Measurements from ENCODE around the gene HECW1. TPM values are rescaled to one million over a fixed set of nuclear protein-coding genes. Genes with fewer than 3 reads are reported as not detected.
"Not testable (repeated sequence)": the region's sequence is repeated elsewhere in the genome, so short reads cannot be mapped to it uniquely, and the experiment has no call there.

HECW1 gene
- total RNA-seq, 2 experiments from 2014 or later, result not detected

- Mint-ChIP-seq H3K27ac (no peak overlapping the region), H3K27me3 (peaks cover 8% of the 10 kb centered on the region), H3K4me3 (no peak overlapping the region), H3K9me3 (no peaks in the 10 kb centered on the region), H3K36me3 (peaks cover 1% of the 10 kb centered on the region), H3K4me1 (ENCODE audit: low read depth) (no peaks in the 10 kb centered on the region)
- no peak for DNase-seq
- intact Hi-C loops (cut with micrococcal nuclease), result no loop called here
- CTCF ChIA-PET, result no interaction called here
- POLR2A ChIA-PET, result no interaction called here
Measured at GRCh38 chr7:43337191-43337590, 224.7 kb downstream of the HECW1 start.

- no peak overlapping the region for H3K27ac Mint-ChIP-seq
- no peaks in the 10 kb centered on the region for H3K4me1 Mint-ChIP-seq (ENCODE audit: low read depth)
- no peak overlapping the region for H3K4me3 Mint-ChIP-seq
- CTCF ChIA-PET, result no interaction called here
- no peaks in the 10 kb centered on the region for H3K9me3 Mint-ChIP-seq
- DNase-seq, result no peak
- peaks cover 8% of the 10 kb centered on the region for H3K27me3 Mint-ChIP-seq
- POLR2A ChIA-PET, result no interaction called here
- peaks cover 1% of the 10 kb centered on the region for H3K36me3 Mint-ChIP-seq
- intact Hi-C loops (cut with micrococcal nuclease), result no loop called here
Measured at GRCh38 chr7:43337811-43338210, 225.4 kb downstream of the HECW1 start.

GRCh38 chr7:43341132-43341531 is 228.7 kb downstream of the HECW1 start:
- intact Hi-C loops (cut with micrococcal nuclease), result loop anchor here (10.0 kb wide), 1 partner anchor 94 kb away; no protein-coding TSS in a partner anchor
- CTCF ChIA-PET, result no interaction called here
- POLR2A ChIA-PET, result no interaction called here

GRCh38 chr7:43343417-43343816 is 231.0 kb downstream of the HECW1 start:
- intact Hi-C loops (cut with micrococcal nuclease), result loop anchor here (10.0 kb wide), 1 partner anchor 91 kb away; no protein-coding TSS in a partner anchor
- peaks cover 26% of the 10 kb centered on the region for H3K27me3 Mint-ChIP-seq
- DNase-seq, result not testable (repeated sequence)

More at GRCh38 chr7:43341132-43341531, 228.7 kb downstream of the HECW1 start:
- Mint-ChIP-seq H3K36me3 (peaks cover 1% of the 10 kb centered on the region), H3K4me1 (ENCODE audit: low read depth) (no peaks in the 10 kb centered on the region), H3K27ac (no peak overlapping the region), H3K9me3 (no peaks in the 10 kb centered on the region), H3K27me3 (peaks cover 18% of the 10 kb centered on the region), H3K4me3 (no peak overlapping the region)
- DNase-seq, result no peak

GRCh38 chr7:43345696-43346095 is 233.2 kb downstream of the HECW1 start:
- H3K27ac Mint-ChIP-seq; DNase-seq; H3K36me3 Mint-ChIP-seq; CTCF ChIA-PET; H3K4me1 Mint-ChIP-seq (ENCODE audit: low read depth); H3K9me3 Mint-ChIP-seq; H3K4me3 Mint-ChIP-seq; POLR2A ChIA-PET: not testable (repeated sequence)
- H3K27me3 Mint-ChIP-seq, result peaks cover 35% of the 10 kb centered on the region
- intact Hi-C loops (cut with micrococcal nuclease), result loop anchor here (10.0 kb wide), 1 partner anchor 89 kb away; no protein-coding TSS in a partner anchor

More at GRCh38 chr7:43343417-43343816, 231.0 kb downstream of the HECW1 start:
- H3K4me3 Mint-ChIP-seq; H3K4me1 Mint-ChIP-seq (ENCODE audit: low read depth); H3K9me3 Mint-ChIP-seq; H3K36me3 Mint-ChIP-seq; CTCF ChIA-PET; H3K27ac Mint-ChIP-seq; POLR2A ChIA-PET: not testable (repeated sequence)

GRCh38 chr7:43351683-43352082 is 239.2 kb downstream of the HECW1 start:
- Mint-ChIP-seq H3K4me1 (ENCODE audit: low read depth) (no peaks in the 10 kb centered on the region), H3K27ac (no peak overlapping the region), H3K36me3 (peaks cover 3% of the 10 kb centered on the region), H3K9me3 (peaks cover 18% of the 10 kb centered on the region), H3K4me3 (no peak overlapping the region), H3K27me3 (peaks cover 42% of the 10 kb centered on the region)
- POLR2A ChIA-PET, result no interaction called here
- intact Hi-C loops (cut with micrococcal nuclease), result no loop called here
- no peak for DNase-seq
- CTCF ChIA-PET, result no interaction called here

GRCh38 chr7:43353902-43354301 is 241.5 kb downstream of the HECW1 start:
- DNase-seq, result no peak
- Mint-ChIP-seq H3K27ac (no peak overlapping the region), H3K9me3 (peaks cover 18% of the 10 kb centered on the region), H3K27me3 (peaks cover 34% of the 10 kb centered on the region), H3K4me1 (ENCODE audit: low read depth) (no peaks in the 10 kb centered on the region), H3K4me3 (no peak overlapping the region), H3K36me3 (peaks cover 3% of the 10 kb centered on the region)
- CTCF ChIA-PET, result interaction anchor here (0.6 to 0.7 kb wide), 4 partner anchors 11 to 1428 kb away, joined by 3 to 6 read pairs (median 4); no protein-coding TSS in a partner anchor
- POLR2A ChIA-PET, result no interaction called here
- intact Hi-C loops (cut with micrococcal nuclease), result no loop called here

- Mint-ChIP-seq H3K4me1 (ENCODE audit: low read depth) (no peaks in the 10 kb centered on the region), H3K36me3 (no peaks in the 10 kb centered on the region), H3K27ac (no peak overlapping the region), H3K4me3 (no peak overlapping the region), H3K9me3 (no peaks in the 10 kb centered on the region), H3K27me3 (peaks cover 2% of the 10 kb centered on the region)
- CTCF ChIA-PET, result no interaction called here
- POLR2A ChIA-PET, result no interaction called here
- intact Hi-C loops (cut with micrococcal nuclease), result no loop called here
- DNase-seq, result no peak
Measured at GRCh38 chr7:43362652-43363034, 250.2 kb downstream of the HECW1 start.

- Mint-ChIP-seq H3K27ac (no peak overlapping the region), H3K36me3 (no peaks in the 10 kb centered on the region), H3K4me3 (no peak overlapping the region), H3K9me3 (no peaks in the 10 kb centered on the region), H3K27me3 (peaks cover 5% of the 10 kb centered on the region), H3K4me1 (ENCODE audit: low read depth) (no peaks in the 10 kb centered on the region)
- ChIA-PET CTCF (no interaction called here), POLR2A (no interaction called here)
- DNase-seq, result no peak
- intact Hi-C loops (cut with micrococcal nuclease), result no loop called here
Measured at GRCh38 chr7:43363035-43363791, 250.8 kb downstream of the HECW1 start.

- H3K4me3 Mint-ChIP-seq, result no peak overlapping the region
- H3K36me3 Mint-ChIP-seq, result no peaks in the 10 kb centered on the region
- intact Hi-C loops (cut with micrococcal nuclease), result no loop called here
- ChIA-PET CTCF (interaction anchor here (0.6 kb wide), 1 partner anchor 10 kb away, joined by 6 read pairs; no protein-coding TSS in a partner anchor), POLR2A (no interaction called here)
- no peaks in the 10 kb centered on the region for H3K4me1 Mint-ChIP-seq (ENCODE audit: low read depth)
- DNase-seq, result no peak
- no peaks in the 10 kb centered on the region for H3K9me3 Mint-ChIP-seq
- H3K27me3 Mint-ChIP-seq, result peaks cover 5% of the 10 kb centered on the region
- H3K27ac Mint-ChIP-seq, result no peak overlapping the region
Measured at GRCh38 chr7:43364391-43364790, 251.9 kb downstream of the HECW1 start.

GRCh38 chr7:43372676-43373355 is 260.4 kb downstream of the HECW1 start:
- Mint-ChIP-seq H3K4me1 (ENCODE audit: low read depth) (no peaks in the 10 kb centered on the region), H3K4me3 (no peak overlapping the region), H3K36me3 (no peaks in the 10 kb centered on the region), H3K27ac (no peak overlapping the region), H3K27me3 (peaks cover 7% of the 10 kb centered on the region), H3K9me3 (no peaks in the 10 kb centered on the region)
- intact Hi-C loops (cut with micrococcal nuclease), result no loop called here
- ChIA-PET POLR2A (no interaction called here), CTCF (no interaction called here)
- no peak for DNase-seq

GRCh38 chr7:43377196-43377960 is 264.9 kb downstream of the HECW1 start:
- intact Hi-C loops (cut with micrococcal nuclease), result no loop called here
- Mint-ChIP-seq H3K27me3 (peaks cover 6% of the 10 kb centered on the region), H3K9me3 (no peaks in the 10 kb centered on the region), H3K36me3 (no peaks in the 10 kb centered on the region), H3K4me3 (no peak overlapping the region), H3K27ac (no peak overlapping the region), H3K4me1 (ENCODE audit: low read depth) (no peaks in the 10 kb centered on the region)
- no peak for DNase-seq
- POLR2A ChIA-PET, result no interaction called here
- CTCF ChIA-PET, result no interaction called here
